ENCODE measurements around the gene TMEM219. TPM values are rescaled to one million over a fixed set of nuclear protein-coding genes. Genes with fewer than 3 reads are reported as not detected.
"Not testable (repeated sequence)": the region's sequence is repeated elsewhere in the genome, so short reads cannot be mapped to it uniquely, and the experiment has no call there.

Gene TMEM219
- total RNA-seq, 3 donors from 2014 or later, result 111 to 135 (median 128) TPM

DNA sequence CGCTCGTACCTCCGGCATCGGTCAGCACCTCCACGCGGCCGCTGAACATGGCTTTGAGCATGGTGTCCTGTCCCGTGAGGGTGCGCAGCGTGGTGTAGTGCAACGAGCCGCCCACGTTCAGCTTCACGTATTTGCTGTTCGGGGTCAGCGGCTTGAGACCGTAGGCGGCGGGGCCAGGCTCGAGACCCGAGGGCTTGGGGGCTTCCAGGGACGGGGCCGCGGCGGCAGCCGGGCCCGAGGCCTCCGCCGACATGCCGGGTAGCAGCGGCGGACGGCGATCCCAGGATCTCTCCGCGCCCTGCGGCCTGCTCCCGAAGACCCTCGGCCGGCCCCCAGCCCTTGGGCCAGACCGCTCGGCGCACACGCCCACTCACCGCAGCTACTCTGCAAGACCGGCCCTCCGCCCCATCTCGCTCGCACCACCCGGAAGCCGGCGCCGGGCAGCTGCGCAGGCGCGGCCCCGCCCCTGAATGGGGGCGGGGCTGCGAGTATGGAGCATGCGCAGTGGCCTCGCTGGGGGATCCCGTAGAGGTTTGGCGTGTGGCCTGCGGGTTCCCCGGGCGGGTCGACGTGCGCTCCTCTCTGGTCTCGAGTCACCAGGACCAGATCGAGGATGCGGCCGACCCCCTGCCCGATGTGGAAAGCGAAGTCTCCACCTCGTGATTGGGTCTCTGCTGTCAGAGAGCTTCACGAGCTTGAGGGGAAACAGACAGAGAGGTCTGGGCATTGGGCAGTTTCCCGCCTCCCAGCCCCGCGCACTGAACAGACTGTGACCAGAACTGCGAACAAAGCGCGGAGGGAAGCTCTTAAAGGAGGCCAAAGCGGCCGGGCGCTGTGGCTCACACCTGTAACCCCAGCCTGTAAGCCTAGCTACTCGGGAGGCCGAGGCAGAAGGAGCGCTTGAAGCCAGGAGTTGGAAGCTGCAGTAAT, 35.8 kb upstream of the TMEM219 start, which contains the start of gene KCTD13:
Gene KCTD13 (minus strand): TSS at position 446 of the 930 bp plus-strand sequence. CDS start 193 bp downstream, at position 253.
- TF ChIP-seq, protein P1, sequence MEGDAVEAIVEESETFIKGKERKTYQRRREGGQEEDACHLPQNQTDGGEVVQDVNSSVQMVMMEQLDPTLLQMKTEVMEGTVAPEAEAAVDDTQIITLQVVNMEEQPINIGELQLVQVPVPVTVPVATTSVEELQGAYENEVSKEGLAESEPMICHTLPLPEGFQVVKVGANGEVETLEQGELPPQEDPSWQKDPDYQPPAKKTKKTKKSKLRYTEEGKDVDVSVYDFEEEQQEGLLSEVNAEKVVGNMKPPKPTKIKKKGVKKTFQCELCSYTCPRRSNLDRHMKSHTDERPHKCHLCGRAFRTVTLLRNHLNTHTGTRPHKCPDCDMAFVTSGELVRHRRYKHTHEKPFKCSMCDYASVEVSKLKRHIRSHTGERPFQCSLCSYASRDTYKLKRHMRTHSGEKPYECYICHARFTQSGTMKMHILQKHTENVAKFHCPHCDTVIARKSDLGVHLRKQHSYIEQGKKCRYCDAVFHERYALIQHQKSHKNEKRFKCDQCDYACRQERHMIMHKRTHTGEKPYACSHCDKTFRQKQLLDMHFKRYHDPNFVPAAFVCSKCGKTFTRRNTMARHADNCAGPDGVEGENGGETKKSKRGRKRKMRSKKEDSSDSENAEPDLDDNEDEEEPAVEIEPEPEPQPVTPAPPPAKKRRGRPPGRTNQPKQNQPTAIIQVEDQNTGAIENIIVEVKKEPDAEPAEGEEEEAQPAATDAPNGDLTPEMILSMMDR (IDR thresholded peaks at IDR 0.05), result no peak
- TF ChIP-seq POLR2A (IDR thresholded peaks at IDR 0.05), result peak; percentile 85
- TF ChIP-seq POLR2AphosphoS5 (IDR thresholded peaks at IDR 0.05), result peak in 2 of 3 donors; percentile 78 to 81
- peak; percentile 73 to 76 for DNase-seq (ENCODE audit: low spot score in 2 of 2)
- intact Hi-C loops (cut with DNase I; ENCODE audit: low total_unique reads), result loop anchor here (1.0 kb wide), 1 partner anchor 26 kb away; the partner anchor contains the start of gene ASPHD1
- Histone ChIP-seq H3K27me3 (no peaks in the 10 kb centered on the region), H3K27ac (peak within 1 kb of the TSS; percentile 86 to 89), H3K4me1 (peaks cover 0 to 10% of the 10 kb centered on the region in 2 donors), H3K9me3 (no peaks in the 10 kb centered on the region), H3K36me3 (no peaks in the 10 kb centered on the region), H3K4me3 (peak within 1 kb of the TSS; percentile 72 to 99 (median 90))

- DNase-seq (ENCODE audit: low spot score in 2 of 2), result peak in 1 of 2 donors; percentile 47
- H3K9me3 ChIP-seq, result no peaks in the 10 kb centered on the region
- no peaks in the 10 kb centered on the region for H3K36me3 ChIP-seq
- H3K27me3 ChIP-seq, result no peaks in the 10 kb centered on the region
- no peak for TF ChIP-seq POLR2A (IDR thresholded peaks at IDR 0.05)
- intact Hi-C loops (cut with DNase I; ENCODE audit: low total_unique reads), result no loop called here
- H3K27ac ChIP-seq, result peak overlapping the region; percentile 86 to 89
- H3K4me3 ChIP-seq, result peak overlapping the region; percentile 72 to 99 (median 90)
- H3K4me1 ChIP-seq, result peaks cover 0 to 10% of the 10 kb centered on the region in 2 donors
These were observed 35.2 kb upstream of the TMEM219 start for GRCh38 chr16:29926711-29927052.

- DNase-seq (ENCODE audit: low spot score in 2 of 2), result peak in 1 of 2 donors; percentile 7
- intact Hi-C loops (cut with DNase I; ENCODE audit: low total_unique reads), result no loop called here
- TF ChIP-seq POLR2AphosphoS5 (IDR thresholded peaks at IDR 0.05), result no peak
- TF ChIP-seq, protein P1 (IDR thresholded peaks at IDR 0.05), result no peak
- TF ChIP-seq POLR2A (IDR thresholded peaks at IDR 0.05), result no peak
- Histone ChIP-seq H3K9me3 (no peaks in the 10 kb centered on the region), H3K36me3 (no peaks in the 10 kb centered on the region), H3K27me3 (no peaks in the 10 kb centered on the region), H3K4me3 (peak overlapping the region in 2 of 3 donors; percentile 72 to 99), H3K27ac (peak overlapping the region; percentile 86 to 89), H3K4me1 (peaks cover 0 to 10% of the 10 kb centered on the region in 2 donors)
These were observed 34.6 kb upstream of the TMEM219 start for GRCh38 chr16:29927070-29927905.

GRCh38 chr16:29931750-29932149, 30.1 kb upstream of the TMEM219 start:
- H3K4me3 ChIP-seq; H3K4me1 ChIP-seq; H3K27ac ChIP-seq; intact Hi-C loops (cut with DNase I; ENCODE audit: low total_unique reads); H3K36me3 ChIP-seq; H3K9me3 ChIP-seq; DNase-seq (ENCODE audit: low spot score in 2 of 2); H3K27me3 ChIP-seq: not testable (repeated sequence)

GRCh38 chr16:29940656-29941055, 21.2 kb upstream of the TMEM219 start:
- DNase-seq (ENCODE audit: low spot score in 2 of 2), result no peak
- no peaks in the 10 kb centered on the region for H3K4me1 ChIP-seq
- H3K4me3 ChIP-seq, result no peak overlapping the region
- TF ChIP-seq POLR2A (IDR thresholded peaks at IDR 0.05) (no peak), POLR2AphosphoS5 (IDR thresholded peaks at IDR 0.05) (no peak)
- TF ChIP-seq, protein P1 (IDR thresholded peaks at IDR 0.05), result no peak
- H3K36me3 ChIP-seq, result no peaks in the 10 kb centered on the region
- no peaks in the 10 kb centered on the region for H3K27me3 ChIP-seq
- no peak overlapping the region for H3K27ac ChIP-seq
- intact Hi-C loops (cut with DNase I; ENCODE audit: low total_unique reads), result no loop called here
- H3K9me3 ChIP-seq, result no peaks in the 10 kb centered on the region

Data from breast epithelium (tissue), 4 donors.